PFSK-1 (cell line): ENCODE results near the gene UEVLD.

Experiments
- FOXP2 ChIP-seq: optimal IDR thresholded peaks from 2 replicates; pipeline ENCODE3; 2011; ENCODE audit warnings: borderline replicate concordance, control low read depth, inconsistent platforms; ENCODE audit not compliant: insufficient read depth; ENCODE audit errors: extremely low read length, extremely low read depth
- POLR2AphosphoS5 ChIP-seq: IDR thresholded peaks from 2 replicates; pipeline ENCODE4 v1.6.1; 2012; ENCODE audit warnings: low read depth, mild to moderate bottlenecking, control low read depth, low read length, moderate library complexity
- REST ChIP-seq, 2 experiments: IDR thresholded peaks; 2 replicates each; pipeline versions ENCODE4 v1.6.1 to v1.8.0; 2011 to 2012; ENCODE audit warnings: low read depth in 2 of 2, low read length in 2 of 2, control low read depth in 1 of 2, inconsistent platforms in 1 of 2, mild to moderate bottlenecking in 1 of 2, moderate library complexity in 1 of 2; ENCODE audit not compliant: insufficient read depth in 1 of 2
- SIN3A ChIP-seq: IDR thresholded peaks from 2 replicates; pipeline ENCODE4 v1.6.1; 2012; ENCODE audit warnings: mild to moderate bottlenecking, low read length, moderate library complexity, borderline replicate concordance; ENCODE audit not compliant: insufficient read depth
- TAF1 ChIP-seq: IDR thresholded peaks from 2 replicates; pipeline ENCODE4 v1.6.1; 2012; ENCODE audit warnings: low read length, control low read depth, borderline replicate concordance; ENCODE audit not compliant: insufficient read depth

UEVLD gene

DNA sequence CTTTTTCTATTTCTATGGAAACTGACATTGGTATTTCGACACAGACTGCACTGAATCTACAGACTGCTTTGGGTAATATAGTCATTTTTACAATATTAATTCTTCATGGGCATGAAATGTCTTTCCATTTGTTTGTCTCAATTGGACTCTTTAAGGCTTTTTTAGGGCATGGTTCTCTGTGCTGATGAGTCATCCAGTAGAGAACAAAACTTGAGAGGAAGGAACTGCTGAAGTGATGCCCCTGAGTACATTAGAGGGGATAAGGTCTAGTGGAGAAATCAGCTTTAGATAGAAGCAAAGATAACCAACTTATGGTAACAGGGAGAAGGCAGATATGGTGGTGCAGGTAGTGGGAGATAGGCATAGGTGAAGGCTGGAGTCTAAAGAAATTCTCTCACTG is 86.9 kb downstream of the UEVLD start:
- TF ChIP-seq SIN3A (no peak), REST (IDR thresholded peaks at IDR 0.05; ENCODE audit: insufficient read depth in 1 of 2, low read depth in 2 of 2, low read length in 2 of 2) (no peak), FOXP2 (no peak), POLR2AphosphoS5 (no peak), TAF1 (no peak)

DNA sequence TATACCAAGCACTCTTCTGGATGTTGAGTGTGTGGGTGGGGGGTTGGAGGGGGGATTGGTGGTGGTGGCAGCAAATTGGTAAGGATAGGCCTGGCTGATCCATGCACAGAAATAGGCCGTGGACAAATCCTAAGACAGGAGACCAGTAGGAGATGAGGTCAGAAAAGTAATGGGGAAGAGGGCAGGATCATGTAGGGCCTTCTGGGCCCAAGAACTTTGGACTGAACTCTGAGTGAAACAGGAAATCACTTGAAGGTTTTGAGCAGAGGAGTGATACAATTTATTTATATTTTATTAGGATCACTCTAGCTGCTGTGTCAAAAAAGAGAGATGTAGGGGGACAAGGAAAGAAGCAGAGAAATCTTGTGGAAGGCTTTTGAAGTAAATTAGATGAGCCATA is 90.5 kb downstream of the UEVLD start:
- TF ChIP-seq SIN3A (no peak), FOXP2 (no peak), TAF1 (no peak), POLR2AphosphoS5 (no peak), REST (IDR thresholded peaks at IDR 0.05; ENCODE audit: insufficient read depth in 1 of 2, low read depth in 2 of 2, low read length in 2 of 2) (no peak)

DNA sequence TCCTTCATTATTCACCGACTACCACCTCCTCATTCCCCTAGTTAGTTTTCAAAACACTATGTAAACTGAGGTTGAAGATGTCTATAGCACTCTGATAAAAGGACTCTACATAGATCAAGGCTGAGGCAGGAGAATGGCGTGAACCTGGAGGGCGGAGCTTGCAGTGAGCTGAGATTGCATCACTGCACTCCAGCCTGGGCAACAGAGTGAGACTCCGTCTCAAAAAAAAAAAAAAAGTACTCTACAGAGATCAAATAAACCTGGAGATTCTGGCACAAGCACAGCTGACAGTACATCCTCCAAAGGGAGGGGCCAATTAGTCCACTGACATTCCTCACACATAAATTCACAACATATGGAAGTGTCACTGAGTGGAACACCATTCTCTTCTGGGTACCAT is 92.8 kb downstream of the UEVLD start:
- TF ChIP-seq REST (IDR thresholded peaks at IDR 0.05; ENCODE audit: insufficient read depth in 1 of 2, low read depth in 2 of 2, low read length in 2 of 2) (no peak), POLR2AphosphoS5 (no peak), TAF1 (no peak), SIN3A (no peak), FOXP2 (no peak)

DNA sequence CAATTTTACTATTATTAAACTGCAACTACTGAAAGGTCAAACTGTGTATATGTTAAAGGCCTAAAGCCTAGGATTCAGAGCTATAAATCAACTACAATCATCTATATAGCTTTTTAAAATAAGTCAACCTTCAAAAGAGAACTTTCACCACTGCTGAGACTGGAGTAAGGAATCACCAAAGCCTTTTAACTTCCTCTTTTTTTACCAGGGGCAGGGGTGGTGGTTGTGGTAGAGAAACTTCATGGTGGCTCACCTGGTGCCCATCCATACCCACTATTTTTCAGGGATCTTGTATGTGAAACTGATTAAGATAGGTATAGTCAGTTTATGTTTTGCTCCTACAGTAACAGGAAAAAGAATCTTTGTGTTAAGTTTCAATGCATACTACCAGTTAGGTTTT is 93.3 kb downstream of the UEVLD start:
- no peak for TF ChIP-seq POLR2AphosphoS5
- no peak for TF ChIP-seq SIN3A
- TF ChIP-seq FOXP2: no peak
- no peak for TF ChIP-seq REST (IDR thresholded peaks at IDR 0.05; ENCODE audit: insufficient read depth in 1 of 2, low read depth in 2 of 2, low read length in 2 of 2)
- no peak for TF ChIP-seq TAF1

DNA sequence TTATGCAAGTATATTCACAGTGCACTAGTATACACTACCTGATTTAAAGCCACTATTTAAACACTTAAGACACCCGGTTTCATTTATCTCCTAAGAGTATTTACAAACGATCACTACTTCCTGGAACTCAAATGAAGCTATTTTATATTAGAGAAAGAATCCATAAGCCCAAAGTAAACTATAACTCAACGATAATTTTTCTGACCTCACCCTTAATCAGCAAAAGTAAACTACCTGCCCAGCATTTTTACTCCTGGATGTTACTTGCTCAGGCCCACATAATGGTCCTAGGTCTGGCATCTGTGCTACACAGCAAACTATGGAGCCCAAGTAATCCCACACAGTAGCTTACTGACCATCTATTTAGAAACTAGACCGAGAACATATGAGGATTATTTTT is 95.2 kb downstream of the UEVLD start:
- no peak for TF ChIP-seq SIN3A
- no peak for TF ChIP-seq POLR2AphosphoS5
- no peak for TF ChIP-seq TAF1
- TF ChIP-seq REST (IDR thresholded peaks at IDR 0.05; ENCODE audit: insufficient read depth in 1 of 2, low read depth in 2 of 2, low read length in 2 of 2): no peak
- TF ChIP-seq FOXP2: no peak
